Measurements from ENCODE around the gene TNK2.
"Not testable (repeated sequence)": the region's sequence is repeated elsewhere in the genome, so short reads cannot be mapped to it uniquely, and the experiment has no call there.

TNK2 gene

GRCh38 chr3:195883160-195883559, 25.2 kb downstream of the TNK2 start:
- no peak for DNase-seq

DNA sequence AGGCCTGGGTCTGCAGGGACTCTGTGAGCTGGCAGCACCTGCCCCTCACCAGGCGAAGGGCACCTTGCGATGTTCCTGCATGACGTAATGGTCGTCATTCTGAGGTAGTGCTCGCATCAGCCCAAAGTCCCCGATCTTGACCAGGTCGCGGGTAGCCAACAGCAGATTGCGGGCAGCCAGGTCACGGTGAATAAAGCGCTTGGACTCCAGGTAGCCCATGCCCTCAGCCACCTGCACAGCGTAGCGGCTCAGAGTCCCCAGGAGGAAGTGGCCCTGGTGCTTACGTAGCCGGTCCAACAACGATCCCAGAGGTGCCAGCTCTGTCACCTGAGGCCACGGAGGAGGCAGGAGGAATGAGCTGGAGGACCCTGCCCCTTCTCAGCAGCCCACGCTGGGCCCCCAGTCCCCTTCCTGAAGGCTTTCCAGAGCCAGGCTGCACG, 26.3 kb downstream of the TNK2 start:
- DNase-seq: no peak

DNA sequence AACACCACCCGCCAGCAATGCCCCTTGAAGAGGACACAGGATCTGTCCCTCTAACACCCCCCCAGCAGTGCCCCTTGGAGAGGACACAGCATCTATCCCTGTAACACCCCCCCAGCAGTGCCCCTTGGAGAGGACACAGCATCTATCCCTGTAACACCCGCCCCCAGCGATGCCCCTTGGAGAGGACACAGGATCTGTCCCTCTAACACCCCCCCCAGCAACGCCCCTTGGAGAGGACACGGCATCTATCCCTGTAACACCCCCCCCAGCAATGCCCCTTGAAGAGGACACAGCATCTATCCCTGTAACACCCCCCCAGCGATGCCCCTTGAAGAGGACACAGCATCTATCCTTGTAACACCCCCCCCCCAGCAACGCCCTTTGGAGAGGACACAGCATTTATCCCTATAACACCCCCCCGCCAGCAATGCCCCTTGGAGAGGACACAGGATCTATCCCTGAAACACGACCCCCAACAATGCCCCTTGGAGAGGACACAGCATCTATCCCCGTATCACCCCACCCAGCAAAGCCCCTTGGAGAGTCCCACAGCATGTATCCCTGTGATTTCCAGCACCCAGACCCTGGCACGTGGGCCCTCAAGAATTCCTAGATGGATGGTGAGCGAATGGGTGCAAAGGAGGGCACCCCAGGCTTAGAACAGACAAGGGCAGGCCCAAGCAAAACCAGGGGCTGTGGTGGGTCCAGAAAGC, 26.9 kb downstream of the TNK2 start:
- no peak for DNase-seq

DNA sequence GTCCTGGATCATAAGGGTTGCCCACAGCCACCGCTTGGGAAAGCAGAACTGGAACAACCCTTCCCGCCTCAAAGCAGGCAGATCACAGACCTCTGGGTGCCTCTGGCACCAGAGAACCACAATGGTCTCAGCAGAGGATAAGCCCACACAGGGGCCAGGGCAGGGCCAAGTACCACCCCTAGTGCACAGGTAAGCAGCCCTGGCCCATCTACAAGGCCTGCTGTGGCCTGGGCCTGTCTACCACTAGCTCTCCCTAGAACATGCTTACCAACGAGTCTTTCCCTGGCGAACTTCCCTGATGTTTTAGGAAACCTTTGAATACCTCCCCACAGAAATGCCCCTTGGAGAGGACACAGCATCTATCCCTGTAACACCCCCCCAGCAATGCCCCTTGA, 28.3 kb downstream of the TNK2 start:
- DNase-seq: no peak

GRCh38 chr3:195879416-195880036, 28.8 kb downstream of the TNK2 start:
- no peak for DNase-seq

- DNase-seq: no peak
Observed at GRCh38 chr3:195878424-195879274, 29.7 kb downstream of the TNK2 start.

DNA sequence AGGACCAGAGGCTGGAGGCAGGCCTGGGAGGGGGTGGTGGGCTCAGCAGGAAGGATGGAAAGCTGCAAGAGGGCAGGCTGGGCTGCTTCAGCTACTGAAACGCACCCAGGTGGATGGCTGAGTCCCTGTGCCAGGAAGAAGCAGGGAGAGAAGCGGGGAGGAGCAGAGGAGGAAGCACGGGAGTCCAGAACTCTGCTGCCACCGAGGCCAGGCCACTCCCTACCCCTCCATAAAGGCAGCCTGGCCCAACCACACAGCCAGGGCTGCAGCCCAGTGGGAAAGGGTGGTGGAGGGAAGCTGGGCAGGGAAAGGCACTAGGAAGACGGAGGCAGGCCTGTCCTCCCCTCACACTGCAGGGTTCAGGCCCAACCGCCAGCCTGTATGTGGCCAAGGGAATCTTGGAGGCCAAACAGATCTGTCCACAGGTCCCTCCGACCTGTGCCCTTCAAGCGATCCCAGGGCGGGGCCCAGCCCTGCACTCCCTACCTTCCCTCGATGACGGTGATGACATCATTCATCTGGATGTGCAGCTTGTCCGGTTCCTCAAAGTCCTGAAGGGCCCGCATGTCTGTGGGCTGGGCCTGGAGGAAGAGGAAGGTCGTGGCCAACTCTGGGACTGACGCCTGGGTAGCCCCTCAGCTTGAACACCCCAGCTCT, 30.5 kb downstream of the TNK2 start:
- DNase-seq: no peak

DNA sequence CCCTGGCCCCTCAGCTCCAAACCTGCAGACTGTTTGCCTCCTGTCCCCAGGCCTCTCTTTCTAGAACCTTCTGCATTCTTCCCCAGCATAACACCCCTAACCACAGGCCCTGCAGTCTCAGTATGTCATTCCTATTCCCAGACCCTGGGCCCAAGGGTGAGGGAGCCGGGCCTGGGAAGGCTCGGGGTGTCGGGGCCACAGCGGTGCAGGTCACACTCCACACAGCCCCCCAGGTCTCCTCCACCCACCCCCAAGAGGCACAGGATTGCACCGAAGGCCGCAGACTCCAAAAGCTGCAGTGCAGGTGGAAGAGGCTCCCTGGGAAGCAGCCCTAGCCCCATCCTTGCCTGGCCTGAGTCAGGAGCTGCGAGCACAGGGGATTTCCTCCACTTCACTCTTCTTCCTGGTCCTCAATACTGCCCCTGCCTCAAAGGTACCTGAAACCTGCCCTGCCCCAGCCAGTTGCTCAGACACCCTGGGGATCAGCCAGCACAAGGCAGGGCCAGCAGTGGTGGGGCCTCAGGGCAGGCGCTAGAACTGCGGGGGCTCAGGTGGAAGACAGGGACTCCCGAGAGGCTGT, 31.1 kb downstream of the TNK2 start:
- DNase-seq: no peak

GRCh38 chr3:195876297-195877064, 31.9 kb downstream of the TNK2 start:
- DNase-seq: no peak

DNA sequence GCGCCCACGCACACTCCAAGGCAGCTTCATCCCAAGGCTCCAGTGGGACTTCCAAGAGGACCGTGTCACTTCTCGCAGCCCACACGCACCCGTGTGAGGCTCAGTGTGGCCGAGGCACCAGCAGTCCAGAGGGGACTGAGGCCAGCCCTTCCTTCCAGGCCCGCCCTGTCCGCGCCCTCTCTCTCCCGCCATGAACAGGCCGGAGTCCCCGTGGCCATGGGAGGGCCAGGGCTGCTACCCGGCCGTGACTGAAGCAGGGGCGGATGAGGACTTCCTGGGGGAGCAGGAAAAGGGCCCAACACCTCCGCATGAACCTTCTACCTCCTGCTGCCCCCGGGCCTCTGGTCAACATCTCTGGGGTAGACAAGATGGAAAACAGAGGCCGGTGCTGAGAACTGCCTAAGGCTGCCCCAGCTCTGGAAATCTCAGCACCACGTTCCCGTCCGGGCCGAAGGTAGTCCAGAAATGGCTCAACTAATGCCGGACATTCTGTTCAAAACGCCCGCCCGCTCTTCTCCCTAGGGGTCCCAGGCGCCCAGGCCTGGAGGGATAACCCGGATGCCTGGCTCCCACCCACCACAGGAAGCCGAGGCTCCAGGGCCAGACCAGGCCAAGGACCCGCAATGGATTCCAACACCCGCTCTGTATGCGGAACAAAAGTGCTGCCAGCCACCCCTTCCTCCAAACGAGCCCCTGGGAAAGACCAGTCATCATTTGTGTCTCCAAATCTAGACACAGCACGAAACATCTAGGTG, 32.7 kb downstream of the TNK2 start:
- no peak for DNase-seq

- no peak for DNase-seq
Observed at GRCh38 chr3:195873971-195874370, 34.4 kb downstream of the TNK2 start.

- DNase-seq: no peak
Observed at GRCh38 chr3:195873281-195873887, 35.0 kb downstream of the TNK2 start.

DNA sequence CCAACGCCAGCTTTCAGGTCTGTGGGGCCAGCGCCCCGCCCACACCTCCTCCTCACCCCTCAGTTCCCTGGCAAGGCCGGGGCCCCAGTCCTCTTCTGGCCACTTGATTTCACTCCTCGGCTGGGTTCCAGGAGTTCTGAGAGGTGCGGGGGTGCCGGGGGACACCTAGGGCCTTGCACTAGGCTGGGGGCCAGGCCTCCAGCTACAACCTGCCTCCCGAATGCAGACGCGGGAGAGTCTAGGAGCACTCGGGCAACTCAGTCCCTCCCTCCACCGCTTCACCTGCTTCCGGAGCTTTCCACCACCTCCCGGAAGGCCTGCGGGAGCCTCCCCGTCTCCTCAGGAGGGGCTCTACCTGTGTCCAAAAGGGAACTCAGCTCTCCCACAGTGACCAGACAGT, 35.6 kb downstream of the TNK2 start:
- no peak for DNase-seq

DNA sequence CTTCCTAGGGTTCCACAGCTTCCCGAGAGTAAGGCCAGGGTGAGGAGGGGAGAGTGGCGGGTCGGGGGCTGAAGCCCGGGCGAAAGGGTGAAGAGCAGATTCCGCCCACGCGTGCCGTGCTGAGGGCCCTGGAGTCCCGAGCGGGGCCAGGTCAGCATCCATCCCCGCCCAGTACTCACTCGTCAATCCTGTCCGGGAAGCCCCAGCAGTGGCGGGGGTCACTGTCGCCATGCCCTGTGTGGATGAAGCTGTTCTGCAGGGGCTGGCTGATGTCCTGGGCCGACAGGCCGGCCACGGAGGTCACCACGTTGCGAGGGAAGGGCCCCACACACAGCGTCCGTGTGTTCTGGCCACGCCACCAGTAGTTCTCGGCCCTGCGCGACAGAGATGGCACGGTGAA, 36.3 kb downstream of the TNK2 start:
- DNase-seq: no peak

DNA sequence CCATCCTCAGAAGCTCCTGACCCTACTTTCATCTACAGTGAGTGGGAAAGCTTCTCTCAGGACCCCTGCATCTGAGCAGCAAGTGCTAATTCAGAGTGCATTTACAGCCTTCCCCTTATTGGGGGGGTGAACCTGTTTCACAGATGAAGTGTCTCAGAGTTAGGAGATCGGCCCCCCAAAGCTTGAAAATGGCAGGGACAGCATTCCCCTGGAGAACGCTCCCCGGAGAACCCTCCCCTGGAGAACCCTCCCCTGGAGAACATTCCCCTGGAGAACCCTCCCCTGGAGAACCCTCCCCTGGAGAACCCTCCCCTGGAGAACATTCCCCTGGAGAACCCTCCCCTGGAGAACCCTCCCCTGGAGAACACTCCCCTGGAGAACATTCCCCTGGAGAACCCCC, 36.7 kb downstream of the TNK2 start:
- DNase-seq: not testable (repeated sequence)

DNA sequence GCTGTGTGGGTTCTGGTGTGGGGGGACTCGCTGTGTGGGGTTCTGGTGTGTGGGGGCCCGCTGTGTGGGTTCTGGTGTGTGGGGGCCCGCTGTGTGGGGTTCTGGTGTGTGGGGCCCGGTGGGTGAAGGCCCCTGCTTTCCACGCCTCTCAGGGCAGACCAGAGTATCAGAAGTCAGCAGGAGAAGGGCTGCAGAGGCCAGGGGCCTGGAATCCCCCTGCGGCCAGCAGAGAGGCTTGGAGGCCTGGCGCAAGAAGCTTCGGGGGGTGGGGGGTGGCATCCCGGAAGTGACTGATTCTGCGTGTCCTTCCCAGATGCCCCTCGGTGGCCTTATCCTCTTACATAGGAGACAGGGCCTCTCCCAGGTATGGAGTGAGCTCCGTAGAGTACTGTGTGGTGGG, 37.4 kb downstream of the TNK2 start:
- DNase-seq: no peak

DNA sequence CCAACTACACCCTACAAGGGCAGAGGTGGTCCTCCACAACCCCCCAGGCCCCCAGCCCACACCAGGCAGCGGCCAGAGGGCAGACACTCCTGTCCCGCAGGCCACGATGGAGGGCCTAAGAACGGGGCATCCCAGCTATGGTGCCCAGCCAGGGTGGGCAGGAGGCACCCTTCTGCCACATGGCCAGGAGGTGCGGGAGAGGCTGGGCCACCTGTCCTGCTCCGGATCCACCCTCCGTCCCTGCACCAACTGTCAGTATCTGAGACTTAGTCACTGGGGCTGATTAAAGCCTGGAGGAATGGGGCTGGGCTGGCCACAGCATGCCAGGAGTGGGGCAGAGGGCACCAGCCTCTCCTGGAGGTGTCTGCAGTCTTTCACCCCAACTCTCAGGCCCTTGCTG, 37.9 kb downstream of the TNK2 start:
- no peak for DNase-seq

- DNase-seq: no peak
Observed at GRCh38 chr3:195869413-195870001, 38.8 kb downstream of the TNK2 start.

DNA sequence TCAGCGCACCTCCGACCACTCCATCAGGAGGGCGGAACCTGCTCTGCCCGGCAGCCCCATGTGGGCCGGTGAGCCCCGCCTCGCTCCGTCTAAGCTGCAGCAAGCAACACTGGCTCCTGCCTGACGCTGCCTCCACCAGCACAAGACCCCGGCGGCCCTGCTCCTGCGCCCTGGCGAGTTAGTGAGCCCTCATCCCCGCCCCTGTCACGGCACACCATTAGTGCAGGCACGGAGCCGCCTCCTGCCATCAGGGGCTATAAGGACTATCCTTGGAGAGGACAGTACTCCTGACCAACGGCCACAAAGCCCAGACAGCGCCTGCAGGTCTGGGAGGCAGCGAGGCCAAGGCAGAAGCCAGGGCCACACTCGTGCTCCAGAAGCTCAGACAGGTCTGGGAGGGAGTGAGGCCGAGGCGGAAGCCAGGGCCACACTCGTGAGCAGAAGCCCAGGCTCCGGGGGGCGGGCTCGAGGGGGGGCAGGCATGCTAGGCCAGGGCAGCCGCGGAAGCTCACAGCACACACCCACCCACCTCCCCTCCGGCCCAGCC, 39.4 kb downstream of the TNK2 start:
- no peak for DNase-seq

DNA sequence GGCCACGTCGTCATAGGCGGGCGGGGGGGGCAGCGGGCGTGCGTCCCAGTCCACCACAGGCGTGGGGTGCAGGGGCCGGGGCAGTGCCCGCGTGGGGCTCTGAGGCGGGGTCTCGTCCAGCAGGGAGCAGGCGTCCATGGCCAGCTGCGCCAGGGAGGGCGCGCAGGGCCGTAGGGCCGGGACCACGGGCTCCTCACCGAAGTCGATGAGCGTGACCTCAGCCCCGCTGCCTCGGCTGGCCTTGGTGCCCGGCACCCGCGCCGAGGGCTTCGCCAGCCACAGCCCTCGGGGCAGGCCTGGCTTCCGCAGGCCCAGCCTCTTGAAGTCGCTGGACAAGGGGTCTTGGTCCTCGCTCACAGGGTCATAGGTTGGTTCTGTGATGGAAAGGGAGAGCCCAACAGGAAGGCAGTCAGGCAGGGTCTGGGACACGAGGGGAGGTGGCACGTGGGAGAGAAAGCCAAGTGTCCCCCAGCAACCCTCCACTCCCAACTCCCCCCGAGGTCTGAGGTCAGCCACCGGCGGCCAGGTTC, 40.0 kb downstream of the TNK2 start:
- DNase-seq: no peak
